HG03439 (cell line): Measurements from ENCODE around the gene SPNS3.
A peak's percentile ranks its signal among the peaks of the same experiment; 100 is the strongest.

Source experiments
- ATAC-seq: cut with Tn5 transposase; IDR thresholded peaks from one replicate; pipeline ENCODE4 v1.9.1; 2021; ENCODE audit warnings: mild to moderate bottlenecking, moderate library complexity; ENCODE audit not compliant: unreplicated experiment

SPNS3 gene

GRCh38 chr17:4485676-4486646 is 52.2 kb downstream of the SPNS3 start:
- no peak for ATAC-seq

GRCh38 chr17:4487296-4487695 is 53.6 kb downstream of the SPNS3 start:
- no peak for ATAC-seq

GRCh38 chr17:4487820-4488716 is 54.3 kb downstream of the SPNS3 start:
- no peak for ATAC-seq

GRCh38 chr17:4488989-4489595 is 55.4 kb downstream of the SPNS3 start:
- ATAC-seq = no peak

DNA sequence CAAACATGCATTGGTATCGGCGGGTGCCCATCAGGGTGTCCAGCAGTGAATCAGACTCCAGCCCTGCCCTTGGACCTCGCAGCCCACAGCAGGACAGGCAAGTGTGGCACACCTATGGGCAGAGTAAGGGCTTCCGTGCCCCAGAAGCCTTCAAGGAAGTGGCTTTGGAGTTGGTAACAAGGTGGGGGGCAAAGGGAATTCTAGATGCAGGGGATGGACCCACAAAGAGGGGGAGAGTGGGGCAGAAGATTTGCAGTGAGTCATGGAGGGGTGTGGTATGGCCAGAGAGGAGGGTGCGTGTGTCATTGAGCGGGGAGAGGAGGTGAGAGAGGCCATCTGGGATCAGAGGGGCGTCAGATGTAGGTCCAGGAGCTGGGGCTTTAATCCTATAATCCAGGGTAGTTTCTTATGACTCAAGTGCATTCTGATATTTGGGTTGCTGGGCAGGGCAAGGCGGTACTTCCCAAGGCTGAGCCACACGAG is 56.4 kb downstream of the SPNS3 start:
- no peak for ATAC-seq

DNA sequence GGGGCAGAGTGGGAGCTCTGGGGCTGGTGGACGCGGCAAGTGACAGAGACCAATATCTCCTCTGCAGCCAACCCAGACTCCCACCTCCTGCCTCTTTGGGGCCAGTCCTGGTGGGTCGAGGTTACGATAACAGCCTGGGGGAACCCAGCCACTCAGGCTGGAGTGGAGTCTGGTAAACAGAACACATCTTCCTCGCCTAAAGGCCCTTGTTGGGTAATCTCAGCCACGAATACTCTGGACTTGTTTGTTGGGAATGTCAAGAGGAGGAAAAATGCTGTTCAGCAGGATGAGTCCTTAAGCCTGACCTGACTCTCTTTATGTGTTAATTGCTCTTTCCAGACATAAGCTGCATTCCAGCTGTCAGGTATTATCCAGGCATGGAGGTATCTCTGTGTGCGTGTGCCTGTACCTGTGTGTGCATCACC is 56.9 kb downstream of the SPNS3 start:
- no peak for ATAC-seq

- no peak for ATAC-seq
Measured at GRCh38 chr17:4492721-4493561, 59.2 kb downstream of the SPNS3 start.

DNA sequence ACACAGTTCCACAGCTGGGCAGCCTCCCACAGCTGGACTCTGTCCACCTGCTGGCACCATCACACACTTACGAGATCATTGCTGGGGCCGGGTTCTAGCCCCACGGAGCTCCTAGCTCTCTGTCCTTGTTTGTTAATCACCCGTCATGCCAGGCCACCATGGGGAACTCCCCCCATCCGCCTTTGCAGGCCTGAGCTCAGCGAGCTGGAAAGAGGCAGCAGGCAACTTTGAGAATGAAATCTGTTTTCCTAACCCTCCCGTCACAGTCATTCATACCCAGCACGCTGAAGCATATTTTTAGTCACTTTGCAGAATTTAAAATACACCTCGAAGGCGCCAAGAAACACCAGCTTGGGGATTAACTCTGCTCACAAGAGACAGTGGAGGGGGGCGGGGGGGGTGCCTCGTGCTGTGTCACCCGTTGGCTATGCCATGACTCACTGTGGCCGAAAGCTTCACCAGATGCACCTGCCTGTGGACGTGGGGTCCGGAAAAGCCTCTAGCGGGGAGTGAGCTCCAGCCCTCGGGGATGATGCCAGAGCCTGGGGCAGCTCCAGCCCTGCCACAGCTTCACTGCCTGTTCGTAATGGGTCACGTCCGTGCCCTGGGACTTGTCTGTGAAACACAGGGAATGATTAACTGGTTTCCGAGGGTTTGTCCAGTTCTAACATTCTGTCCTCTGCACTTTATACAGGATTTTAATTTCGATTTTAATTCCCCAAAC is 63.5 kb downstream of the SPNS3 start:
- no peak for ATAC-seq

GRCh38 chr17:4498461-4499397 is 65.0 kb downstream of the SPNS3 start, which contains the start of gene SPNS2:
SPNS2 (plus strand) TSS chr17:4498881; CDS start chr17:4499048, 167 bp downstream.
- ATAC-seq = peak; percentile 57

DNA sequence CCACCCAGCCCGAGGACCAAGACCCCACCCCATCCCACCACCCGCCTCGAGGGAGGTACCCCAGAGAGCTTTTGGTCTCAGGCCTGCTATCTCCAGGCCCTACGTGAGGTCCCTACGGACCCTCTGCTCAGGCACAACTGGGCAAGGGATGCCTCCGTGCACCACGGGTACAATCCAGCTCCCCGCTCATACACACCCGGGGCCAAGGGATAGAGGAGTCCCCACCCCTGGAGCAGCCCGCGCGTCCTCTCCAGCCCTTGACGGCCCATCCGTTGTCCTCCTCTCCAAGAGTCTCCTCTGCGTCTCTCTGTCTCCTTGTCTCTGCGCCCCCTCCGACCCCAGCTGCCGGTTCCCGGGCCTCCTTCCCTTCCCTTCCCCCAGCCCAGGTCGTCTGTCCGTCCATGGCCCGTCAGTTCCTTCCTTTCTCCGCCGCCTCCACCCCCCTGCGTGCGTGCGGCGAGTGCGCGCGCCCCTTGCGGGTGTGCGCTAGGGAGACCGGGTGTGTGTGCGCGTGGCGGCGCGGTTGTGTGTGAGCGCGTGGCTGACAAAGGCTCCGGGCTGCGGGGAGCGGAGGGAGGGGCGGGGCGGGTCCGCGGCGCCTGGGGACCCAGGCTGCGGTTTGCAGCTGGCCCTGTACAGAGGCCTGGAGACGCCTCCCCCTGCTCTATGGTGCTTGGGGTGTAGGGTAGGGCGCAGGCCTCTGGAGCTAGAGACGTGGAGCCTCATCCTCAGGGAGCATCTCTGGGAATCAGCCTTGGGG is 65.9 kb downstream of the SPNS3 start:
- ATAC-seq = no peak

- ATAC-seq = no peak
Measured at GRCh38 chr17:4500191-4500571, 66.4 kb downstream of the SPNS3 start.

GRCh38 chr17:4501295-4501949 is 67.7 kb downstream of the SPNS3 start:
- ATAC-seq = no peak

GRCh38 chr17:4502466-4503154 is 68.9 kb downstream of the SPNS3 start:
- ATAC-seq = no peak

- ATAC-seq = no peak
Measured at GRCh38 chr17:4503283-4504025, 69.7 kb downstream of the SPNS3 start.

- no peak for ATAC-seq
Measured at GRCh38 chr17:4504188-4504587, 70.4 kb downstream of the SPNS3 start.

GRCh38 chr17:4505187-4505586 is 71.4 kb downstream of the SPNS3 start:
- no peak for ATAC-seq
